DND-41 (cell line): ENCODE measurements around the gene LDLR.

Source experiments
- CTCF ChIP-seq: IDR thresholded peaks from 2 replicates; pipeline ENCODE4 v1.5.1; 2012; ENCODE audit warnings: borderline replicate concordance, low read length, moderate library complexity, mild to moderate bottlenecking; ENCODE audit not compliant: poor library complexity, severe bottlenecking; ENCODE audit errors: extremely low read depth
- EZH2 ChIP-seq: IDR thresholded peaks from 3 replicates; pipeline ENCODE4 v1.6.1; 2012; ENCODE audit warnings: borderline replicate concordance, low read depth, mild to moderate bottlenecking, moderate library complexity, low read length, inconsistent platforms; ENCODE audit not compliant: severe bottlenecking

DNA sequence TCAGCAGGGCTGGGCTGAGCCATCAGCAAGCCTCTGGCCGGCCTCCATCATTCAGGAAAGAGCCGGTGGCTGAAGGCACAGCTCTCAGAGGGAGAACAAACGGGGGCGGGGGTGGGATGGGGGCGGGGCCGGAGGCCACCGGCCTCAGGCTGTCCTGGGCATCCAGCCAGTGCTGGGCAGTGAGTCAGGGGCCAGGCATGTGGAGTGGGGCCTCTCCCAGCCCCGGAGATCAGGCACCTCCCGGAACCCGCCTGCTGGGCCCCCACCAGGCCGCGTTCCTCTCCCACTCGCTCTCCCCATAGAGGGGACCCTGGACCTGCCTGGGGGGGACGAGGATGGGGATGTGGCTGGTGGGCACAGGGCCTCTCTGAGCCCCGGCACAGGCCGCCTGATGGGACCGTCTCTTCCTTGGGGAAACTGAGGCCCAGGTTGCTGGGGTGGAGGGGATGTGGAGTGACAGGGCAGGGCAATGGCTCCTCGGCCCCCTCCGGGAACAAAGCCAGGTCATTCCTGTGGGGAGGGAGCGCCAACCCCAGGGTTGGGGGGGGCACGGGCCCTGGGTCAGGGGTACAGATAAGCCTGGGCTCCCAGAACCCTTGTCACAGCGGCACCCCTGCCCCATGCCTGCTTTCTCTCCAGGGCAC, 53.4 kb downstream of the LDLR start:
- TF ChIP-seq CTCF: no peak
- TF ChIP-seq EZH2: no peak
